Panc1 (cell line): ENCODE results near the gene IFT27. TPM values are rescaled to one million over a fixed set of nuclear protein-coding genes. Genes with fewer than 3 reads are reported as not detected.
A peak's percentile ranks its signal among the peaks of the same experiment; 100 is the strongest.

Experiments
- ATAC-seq: fragments of 200-7000 bp; cut with Tn5 transposase; 2 replicates; pipeline ENCODE4 v1.9.1; 2020; ENCODE audit warnings: mild to moderate bottlenecking, moderate library complexity
- BruUV-seq: library from RNA; stranded (reverse); fragments of 400-500 nt; replicated peaks from 2 replicates; lab custom pipeline; 2021; lab: Mats Ljungman, UMichigan
- CTCF ChIA-PET: fragments of 300-600 bp; sonication (Branson Sonifier 250); formaldehyde crosslinking; loops from one replicate; lab custom pipeline; 2022; ENCODE audit warnings: antibody characterized with exemption; lab: Charles Lee
- POLR2A ChIA-PET: fragments of 300-600 bp; sonication (Branson Sonifier 250); formaldehyde crosslinking; loops from one replicate; lab custom pipeline; 2022; ENCODE audit warnings: antibody characterized with exemption; lab: Charles Lee
- DNase-seq: peaks from one replicate; pipeline ENCODE4 v3.0.0-alpha.2; 2010; ENCODE audit warnings: low read depth, low spot score
- H3K27ac ChIP-seq: 2 replicates; pipeline ENCODE4 v1.5.1; 2011; ENCODE audit warnings: mild to moderate bottlenecking, low read length, inconsistent platforms
- H3K27me3 ChIP-seq: fragments of 200-500 bp; sonication (Bioruptor generic); 2 replicates; pipeline ENCODE4 v1.6.0; 2014; ENCODE audit warnings: low read length, inconsistent platforms; ENCODE audit not compliant: control insufficient read depth, insufficient read depth
- H3K36me3 ChIP-seq: fragments of 200-500 bp; sonication (Bioruptor generic); 2 replicates; pipeline ENCODE4 v1.5.1; 2014; ENCODE audit warnings: inconsistent platforms, mild to moderate bottlenecking, low read length, moderate library complexity; ENCODE audit not compliant: control insufficient read depth, insufficient read depth
- H3K4me1 ChIP-seq: 2 replicates; pipeline ENCODE4 v1.5.1; 2011; ENCODE audit warnings: inconsistent platforms, mild to moderate bottlenecking, low read length, moderate library complexity; ENCODE audit not compliant: control insufficient read depth, insufficient read depth
- H3K4me3 ChIP-seq, 2 experiments: 2 replicates each; pipeline ENCODE4 v1.5.1; 2011 to 2012; ENCODE audit warnings: low read depth in 2 of 2, low read length in 2 of 2, mild to moderate bottlenecking in 2 of 2, inconsistent platforms in 1 of 2, moderate library complexity in 1 of 2
- H3K9me3 ChIP-seq: fragments of 200-500 bp; sonication (Bioruptor generic); 2 replicates; pipeline ENCODE4 v1.5.1; 2014; ENCODE audit warnings: low read depth, mild to moderate bottlenecking, inconsistent platforms, low read length, moderate library complexity; ENCODE audit not compliant: control insufficient read depth, insufficient read depth
- POLR2AphosphoS5 ChIP-seq: IDR thresholded peaks from 2 replicates; pipeline ENCODE4 v1.6.1; 2012; ENCODE audit warnings: mild to moderate bottlenecking, low read depth, low read length, moderate library complexity
- SIN3A ChIP-seq: IDR thresholded peaks from 2 replicates; pipeline ENCODE4 v1.6.1; 2012; ENCODE audit warnings: low read depth, mild to moderate bottlenecking, low read length, moderate library complexity, borderline replicate concordance; ENCODE audit not compliant: insufficient read depth
- TCF7L2 ChIP-seq: IDR thresholded peaks from 2 replicates; pipeline ENCODE4 v1.6.1; 2011; ENCODE audit warnings: mild to moderate bottlenecking, low read depth, low read length, inconsistent platforms
- in situ Hi-C: cut with HindIII; loops from 2 replicates; pipeline ENCODE4 v1.10.0; 2016; ENCODE audit warnings: low sequenced_read_pairs, low pct_unique_long_range_greater_than_20kb
- intact Hi-C: fragments of 100-400 bp; cut with micrococcal nuclease; formaldehyde crosslinking; loops from one replicate; pipeline ENCODE4 v1.10.0; 2022; ENCODE audit not compliant: unreplicated experiment
- total RNA-seq: library from RNA; stranded (reverse); gene quantifications from one replicate; pipeline ENCODE4 v1.2.1, GENCODE V29; 2021; ENCODE audit not compliant: unreplicated experiment
- TF ChIP-seq, protein P1 (sequence below), 2 experiments: IDR thresholded peaks; 2 replicates each; pipeline ENCODE4 v1.6.1; 2011 to 2012; ENCODE audit warnings: low read depth in 2 of 2, control low read depth in 1 of 2, low read length in 1 of 2, mild to moderate bottlenecking in 1 of 2, moderate library complexity in 1 of 2; ENCODE audit not compliant: insufficient read depth in 1 of 2
- TF ChIP-seq, protein P2 (sequence below): fragments of 450-650 bp; IDR thresholded peaks from 2 replicates; pipeline ENCODE4 v1.5.1; 2017; ENCODE audit warnings: mild to moderate bottlenecking

IFT27 gene
- total RNA-seq, 1 experiment from 2014 or later = 44.4 TPM

DNA sequence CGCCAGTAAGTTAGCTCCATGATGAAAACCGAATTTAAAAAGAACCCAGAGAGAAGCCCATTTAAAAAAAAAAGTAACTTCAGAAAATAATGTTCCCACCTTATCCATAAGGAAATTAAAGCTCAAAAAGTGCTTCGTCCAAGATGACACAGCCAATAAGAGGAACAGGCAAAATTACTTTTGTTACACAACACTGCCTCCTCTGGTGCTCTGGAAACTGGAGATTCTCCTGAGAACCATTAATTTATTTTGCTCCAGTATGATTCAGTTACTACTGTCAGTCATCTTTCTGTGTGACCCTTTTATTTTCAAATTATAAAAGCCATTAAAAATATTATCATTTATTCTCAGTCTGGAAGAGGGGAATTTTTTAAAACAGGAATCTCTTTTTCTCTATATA, 2.0 kb downstream of the IFT27 start:
- Histone ChIP-seq H3K27ac (no peak overlapping the region), H3K4me1 (peaks cover 13% of the 10 kb centered on the region), H3K4me3 (no peak overlapping the region), H3K36me3 (no peaks in the 10 kb centered on the region), H3K27me3 (no peaks in the 10 kb centered on the region), H3K9me3 (no peaks in the 10 kb centered on the region)
- intact Hi-C loops = loop anchor here (2.0 kb wide), 1 partner anchor 227 kb away; no protein-coding TSS in a partner anchor
- DNase-seq = no peak
- in situ Hi-C loops = no loop called here
- CTCF ChIA-PET = interaction anchor here (0.6 to 1.6 kb wide), 2 partner anchors 227 to 229 kb away, joined by 3 to 8 read pairs; no protein-coding TSS in a partner anchor
- no peak for TF ChIP-seq TCF7L2
- no peak for TF ChIP-seq SIN3A
- TF ChIP-seq POLR2AphosphoS5 = no peak
- TF ChIP-seq, protein P1, sequence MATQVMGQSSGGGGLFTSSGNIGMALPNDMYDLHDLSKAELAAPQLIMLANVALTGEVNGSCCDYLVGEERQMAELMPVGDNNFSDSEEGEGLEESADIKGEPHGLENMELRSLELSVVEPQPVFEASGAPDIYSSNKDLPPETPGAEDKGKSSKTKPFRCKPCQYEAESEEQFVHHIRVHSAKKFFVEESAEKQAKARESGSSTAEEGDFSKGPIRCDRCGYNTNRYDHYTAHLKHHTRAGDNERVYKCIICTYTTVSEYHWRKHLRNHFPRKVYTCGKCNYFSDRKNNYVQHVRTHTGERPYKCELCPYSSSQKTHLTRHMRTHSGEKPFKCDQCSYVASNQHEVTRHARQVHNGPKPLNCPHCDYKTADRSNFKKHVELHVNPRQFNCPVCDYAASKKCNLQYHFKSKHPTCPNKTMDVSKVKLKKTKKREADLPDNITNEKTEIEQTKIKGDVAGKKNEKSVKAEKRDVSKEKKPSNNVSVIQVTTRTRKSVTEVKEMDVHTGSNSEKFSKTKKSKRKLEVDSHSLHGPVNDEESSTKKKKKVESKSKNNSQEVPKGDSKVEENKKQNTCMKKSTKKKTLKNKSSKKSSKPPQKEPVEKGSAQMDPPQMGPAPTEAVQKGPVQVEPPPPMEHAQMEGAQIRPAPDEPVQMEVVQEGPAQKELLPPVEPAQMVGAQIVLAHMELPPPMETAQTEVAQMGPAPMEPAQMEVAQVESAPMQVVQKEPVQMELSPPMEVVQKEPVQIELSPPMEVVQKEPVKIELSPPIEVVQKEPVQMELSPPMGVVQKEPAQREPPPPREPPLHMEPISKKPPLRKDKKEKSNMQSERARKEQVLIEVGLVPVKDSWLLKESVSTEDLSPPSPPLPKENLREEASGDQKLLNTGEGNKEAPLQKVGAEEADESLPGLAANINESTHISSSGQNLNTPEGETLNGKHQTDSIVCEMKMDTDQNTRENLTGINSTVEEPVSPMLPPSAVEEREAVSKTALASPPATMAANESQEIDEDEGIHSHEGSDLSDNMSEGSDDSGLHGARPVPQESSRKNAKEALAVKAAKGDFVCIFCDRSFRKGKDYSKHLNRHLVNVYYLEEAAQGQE (IDR thresholded peaks at IDR 0.05; ENCODE audit: insufficient read depth in 1 of 2, low read depth in 2 of 2, low read length in 1 of 2) = no peak
- TF ChIP-seq, protein P2, sequence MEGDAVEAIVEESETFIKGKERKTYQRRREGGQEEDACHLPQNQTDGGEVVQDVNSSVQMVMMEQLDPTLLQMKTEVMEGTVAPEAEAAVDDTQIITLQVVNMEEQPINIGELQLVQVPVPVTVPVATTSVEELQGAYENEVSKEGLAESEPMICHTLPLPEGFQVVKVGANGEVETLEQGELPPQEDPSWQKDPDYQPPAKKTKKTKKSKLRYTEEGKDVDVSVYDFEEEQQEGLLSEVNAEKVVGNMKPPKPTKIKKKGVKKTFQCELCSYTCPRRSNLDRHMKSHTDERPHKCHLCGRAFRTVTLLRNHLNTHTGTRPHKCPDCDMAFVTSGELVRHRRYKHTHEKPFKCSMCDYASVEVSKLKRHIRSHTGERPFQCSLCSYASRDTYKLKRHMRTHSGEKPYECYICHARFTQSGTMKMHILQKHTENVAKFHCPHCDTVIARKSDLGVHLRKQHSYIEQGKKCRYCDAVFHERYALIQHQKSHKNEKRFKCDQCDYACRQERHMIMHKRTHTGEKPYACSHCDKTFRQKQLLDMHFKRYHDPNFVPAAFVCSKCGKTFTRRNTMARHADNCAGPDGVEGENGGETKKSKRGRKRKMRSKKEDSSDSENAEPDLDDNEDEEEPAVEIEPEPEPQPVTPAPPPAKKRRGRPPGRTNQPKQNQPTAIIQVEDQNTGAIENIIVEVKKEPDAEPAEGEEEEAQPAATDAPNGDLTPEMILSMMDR = 0 out of 2 replicates have a peak, but pooled peaks have one; percentile 16
- BruUV-seq = no TSS peak
- no peak for ATAC-seq
- POLR2A ChIA-PET = interaction anchor here (1.1 kb wide), 1 partner anchor 230 kb away, joined by 3 read pairs; no protein-coding TSS in a partner anchor

DNA sequence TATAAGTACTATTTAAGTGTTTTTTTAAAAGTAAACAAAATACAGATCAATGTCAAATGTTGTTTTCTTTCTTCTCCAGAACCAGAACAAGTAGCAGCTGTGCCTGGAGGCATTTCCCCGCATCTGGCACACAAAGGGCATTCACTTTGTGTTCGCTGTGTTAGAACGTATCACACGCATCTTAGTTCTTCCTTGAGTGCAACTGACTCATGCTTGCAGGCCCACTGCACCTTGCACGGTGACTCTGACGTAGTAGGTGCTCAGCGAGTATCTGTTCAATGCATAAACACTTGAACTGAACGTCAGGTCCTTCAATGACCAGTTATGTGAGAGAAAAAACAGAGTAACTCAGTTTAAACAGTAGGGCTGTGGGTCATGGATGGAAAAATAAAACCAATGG, 3.5 kb downstream of the IFT27 start:
- ATAC-seq = no peak
- in situ Hi-C loops = no loop called here
- no peak overlapping the region for H3K27ac ChIP-seq
- no peak for DNase-seq
- H3K27me3 ChIP-seq = no peaks in the 10 kb centered on the region
- CTCF ChIA-PET = no interaction called here
- peaks cover 13% of the 10 kb centered on the region for H3K4me1 ChIP-seq
- H3K4me3 ChIP-seq = no peak overlapping the region
- H3K9me3 ChIP-seq = no peaks in the 10 kb centered on the region
- TF ChIP-seq TCF7L2 (no peak), POLR2AphosphoS5 (no peak), SIN3A (no peak)
- TF ChIP-seq, protein P1 (IDR thresholded peaks at IDR 0.05; ENCODE audit: insufficient read depth in 1 of 2, low read depth in 2 of 2, low read length in 1 of 2) = no peak
- TF ChIP-seq, protein P2 = no peak
- POLR2A ChIA-PET = no interaction called here
- no peaks in the 10 kb centered on the region for H3K36me3 ChIP-seq
- intact Hi-C loops = no loop called here
- BruUV-seq = no TSS peak
